Effector memory CD8-positive, alpha-beta T cell (primary cell): ENCODE data around the gene TNFRSF19.
"Not testable (repeated sequence)": the region's sequence is repeated elsewhere in the genome, so short reads cannot be mapped to it uniquely, and the experiment has no call there.

Source experiments
- ATAC-seq: fragments of 150-1000 bp; cut with Tn5 transposase; replicated peaks from 2 replicates; pipeline ENCODE4 v1.10.0; 2021; ENCODE audit warnings: mild to moderate bottlenecking, moderate library complexity
- DNase-seq, 3 experiments: peaks; one replicate each; pipeline ENCODE4 v3.0.0; 2021
- H3K27ac Mint-ChIP-seq, 2 donors: one replicate each; pipeline ENCODE4 v1.8.0; 2022; ENCODE audit warnings: mild to moderate bottlenecking in 2 of 2, mixed read lengths in 2 of 2, moderate library complexity in 2 of 2
- H3K27me3 Mint-ChIP-seq, 2 donors: one replicate each; pipeline ENCODE4 v1.8.0; 2022; ENCODE audit warnings: mixed read lengths in 2 of 2
- H3K36me3 Mint-ChIP-seq: one replicate; pipeline ENCODE4 v1.8.0; 2022; ENCODE audit warnings: mild to moderate bottlenecking, moderate library complexity, mixed read lengths; ENCODE audit not compliant: insufficient read depth
- H3K4me1 Mint-ChIP-seq, 2 donors: one replicate each; pipeline ENCODE4 v1.8.0; 2022; ENCODE audit warnings: low read depth in 2 of 2, mixed read lengths in 2 of 2
- H3K4me3 Mint-ChIP-seq, 2 donors: one replicate each; pipeline ENCODE4 v1.8.0; 2022; ENCODE audit warnings: mild to moderate bottlenecking in 2 of 2, mixed read lengths in 2 of 2, moderate library complexity in 2 of 2
- H3K9me3 Mint-ChIP-seq, 2 donors: one replicate each; pipeline ENCODE4 v1.8.0; 2022; ENCODE audit warnings: mixed read lengths in 2 of 2
- total RNA-seq, 9 experiments: gene quantifications; one replicate each; lab custom pipeline; 2026; lab: John Stamatoyannopoulos, UW

The TNFRSF19 gene, protein sequence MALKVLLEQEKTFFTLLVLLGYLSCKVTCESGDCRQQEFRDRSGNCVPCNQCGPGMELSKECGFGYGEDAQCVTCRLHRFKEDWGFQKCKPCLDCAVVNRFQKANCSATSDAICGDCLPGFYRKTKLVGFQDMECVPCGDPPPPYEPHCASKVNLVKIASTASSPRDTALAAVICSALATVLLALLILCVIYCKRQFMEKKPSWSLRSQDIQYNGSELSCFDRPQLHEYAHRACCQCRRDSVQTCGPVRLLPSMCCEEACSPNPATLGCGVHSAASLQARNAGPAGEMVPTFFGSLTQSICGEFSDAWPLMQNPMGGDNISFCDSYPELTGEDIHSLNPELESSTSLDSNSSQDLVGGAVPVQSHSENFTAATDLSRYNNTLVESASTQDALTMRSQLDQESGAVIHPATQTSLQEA
- 0 to 0.36 (median 0) reads per million in 9 experiments for total RNA-seq

DNA sequence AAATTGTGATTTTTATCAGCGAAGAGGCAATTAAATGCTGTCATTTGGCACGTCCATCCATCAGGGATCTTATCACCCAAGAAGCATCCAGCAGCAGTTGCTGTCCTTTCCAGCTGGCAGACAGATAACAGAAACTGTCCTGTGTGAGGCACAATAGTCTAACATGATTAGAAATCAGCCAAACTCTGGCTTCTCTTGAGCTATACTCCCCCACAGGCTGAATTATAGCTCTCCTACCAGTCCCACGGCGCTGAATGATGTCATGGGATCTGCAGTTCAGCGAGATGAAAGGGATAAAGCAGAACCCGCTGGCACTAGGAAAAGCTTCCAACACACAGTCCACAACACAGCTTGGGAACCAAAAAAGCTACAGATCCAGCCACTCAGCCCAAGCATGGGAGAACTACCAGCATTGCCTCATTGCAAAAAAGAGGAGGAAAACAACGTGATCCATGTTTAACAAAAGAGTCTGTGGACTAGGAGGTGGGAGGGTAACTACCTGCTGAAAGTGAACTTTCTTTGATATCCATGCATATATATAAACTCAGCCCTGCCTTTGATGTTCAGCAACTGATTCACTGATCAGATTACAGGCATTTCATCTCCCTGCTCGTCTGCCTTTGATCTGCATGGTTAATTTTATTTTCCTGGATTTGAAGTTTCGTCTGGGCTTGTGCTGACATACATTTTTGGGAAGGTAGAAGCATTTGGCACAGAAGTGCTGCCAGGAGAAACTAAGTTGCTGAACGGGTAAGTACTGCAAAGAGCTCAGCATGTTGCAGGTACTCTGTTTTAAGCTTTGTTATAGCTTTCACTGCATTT lies at the start of gene TNFRSF19:
Gene TNFRSF19, plus strand, starts transcription at position 314 of the 822 bp plus-strand sequence. CDS start 19,772 bp downstream, outside the sequence.
- H3K27me3 Mint-ChIP-seq = peaks cover 50 to 77% of the 10 kb centered on the region in 2 donors
- H3K9me3 Mint-ChIP-seq = no peaks in the 10 kb centered on the region
- no peaks in the 10 kb centered on the region for H3K4me1 Mint-ChIP-seq
- no peak within 1 kb of the TSS for H3K4me3 Mint-ChIP-seq
- ATAC-seq (no peak), DNase-seq (no peak)
- no peaks in the 10 kb centered on the region for H3K36me3 Mint-ChIP-seq
- H3K27ac Mint-ChIP-seq = no peak within 1 kb of the TSS

DNA sequence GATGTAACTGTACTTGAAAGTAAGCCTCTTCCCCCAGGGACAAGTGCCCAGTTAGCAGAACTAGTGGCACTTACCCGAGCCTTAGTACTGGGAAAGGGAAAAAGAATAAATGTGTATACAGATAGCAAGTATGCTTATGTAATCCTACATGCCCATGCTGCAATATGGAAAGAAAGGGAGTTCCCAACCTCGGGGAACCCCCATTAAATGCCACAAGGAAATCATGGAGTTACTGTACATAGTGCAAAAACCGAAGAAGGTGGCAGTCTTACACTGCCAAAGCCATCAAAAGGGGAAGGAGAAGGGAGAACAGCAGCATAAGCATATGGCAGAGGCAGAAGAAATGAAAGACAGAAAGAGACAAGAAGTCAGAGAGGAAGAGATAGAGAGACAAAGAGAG lies 40.3 kb upstream of the TNFRSF19 start:
- not testable (repeated sequence) for DNase-seq, H3K4me3 Mint-ChIP-seq, ATAC-seq, H3K4me1 Mint-ChIP-seq, H3K27ac Mint-ChIP-seq, H3K9me3 Mint-ChIP-seq, H3K36me3 Mint-ChIP-seq
- H3K27me3 Mint-ChIP-seq = peaks cover 0 to 18% of the 10 kb centered on the region in 2 donors

DNA sequence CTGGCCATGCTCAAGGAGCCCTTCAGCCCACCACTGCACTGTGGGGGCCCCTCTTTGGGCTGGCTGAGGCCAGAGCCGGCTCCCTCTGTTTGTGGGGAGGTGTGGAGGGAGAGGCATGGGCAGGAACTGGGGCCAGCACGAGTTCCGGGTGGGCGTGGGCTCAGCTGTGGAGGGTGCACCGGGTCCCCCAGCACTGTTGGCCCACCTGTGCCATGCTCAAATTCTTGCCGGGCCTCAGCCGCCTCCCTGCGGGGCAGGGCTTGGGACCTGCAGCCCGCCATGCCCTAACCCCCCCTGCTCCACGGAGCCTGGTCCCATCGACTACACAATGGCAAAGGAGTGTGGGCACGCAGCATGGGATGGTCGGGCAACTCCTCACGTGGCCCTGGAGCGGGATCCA lies 38.8 kb upstream of the TNFRSF19 start:
- Mint-ChIP-seq H3K4me3 (no peak overlapping the region), H3K27ac (no peak overlapping the region), H3K4me1 (no peaks in the 10 kb centered on the region), H3K36me3 (no peaks in the 10 kb centered on the region), H3K9me3 (no peaks in the 10 kb centered on the region), H3K27me3 (peaks cover 0 to 16% of the 10 kb centered on the region in 2 donors)
- no peak for ATAC-seq
- no peak for DNase-seq

DNA sequence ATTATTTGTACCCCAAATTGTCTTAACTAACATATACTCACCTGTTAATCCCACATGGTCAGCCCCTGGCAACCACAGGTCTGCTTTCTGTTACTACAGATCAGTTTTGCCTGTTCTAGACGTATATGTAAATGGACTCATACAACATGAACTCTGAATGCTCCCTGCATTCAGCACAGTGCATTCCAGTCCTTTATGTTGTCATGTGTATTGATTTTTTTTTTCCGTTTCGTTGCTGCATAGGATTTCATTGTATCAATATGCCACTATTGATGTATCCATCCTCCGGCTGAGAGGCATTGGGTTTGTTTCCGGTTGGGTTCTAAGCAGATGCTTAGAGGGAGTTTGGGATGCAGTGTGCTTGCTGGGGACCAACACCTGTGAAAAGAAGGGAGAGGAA lies 36.1 kb upstream of the TNFRSF19 start:
- H3K4me1 Mint-ChIP-seq = no peaks in the 10 kb centered on the region
- no peaks in the 10 kb centered on the region for H3K9me3 Mint-ChIP-seq
- no peak overlapping the region for H3K4me3 Mint-ChIP-seq
- peaks cover 0 to 8% of the 10 kb centered on the region in 2 donors for H3K27me3 Mint-ChIP-seq
- ATAC-seq (no peak), DNase-seq (no peak)
- H3K36me3 Mint-ChIP-seq = no peaks in the 10 kb centered on the region
- H3K27ac Mint-ChIP-seq = no peak overlapping the region

DNA sequence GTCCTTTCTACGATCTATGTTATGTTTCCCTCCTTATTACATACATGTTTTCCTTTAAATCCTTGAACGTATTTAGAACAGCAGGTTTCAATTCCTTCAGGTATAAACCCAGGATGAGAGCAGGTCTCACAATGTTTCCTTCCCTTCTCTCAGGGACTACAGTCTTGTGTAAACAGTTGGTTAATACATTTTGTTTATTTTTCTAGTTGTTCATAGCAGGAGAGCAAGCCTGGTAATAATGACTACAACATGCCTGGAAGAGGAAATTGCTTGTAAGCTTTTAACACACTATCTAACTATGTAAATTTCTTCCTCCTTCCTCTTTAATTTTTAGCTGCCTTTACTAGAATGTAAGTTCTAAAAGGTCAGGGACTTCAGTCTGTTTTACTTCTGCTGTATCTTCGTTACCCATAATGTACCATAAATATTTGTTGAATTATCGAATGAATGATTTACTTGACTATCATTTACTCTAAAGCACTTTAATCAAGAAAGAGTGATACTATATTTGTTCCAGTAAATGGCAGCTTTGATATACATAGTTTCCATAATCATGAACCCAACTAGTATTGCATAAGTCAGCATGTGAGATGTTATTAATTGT lies 28.9 kb upstream of the TNFRSF19 start:
- Mint-ChIP-seq H3K27ac (no peak overlapping the region), H3K4me1 (no peaks in the 10 kb centered on the region), H3K4me3 (no peak overlapping the region), H3K9me3 (no peaks in the 10 kb centered on the region), H3K36me3 (no peaks in the 10 kb centered on the region), H3K27me3 (peaks cover 26 to 33% of the 10 kb centered on the region in 2 donors)
- ATAC-seq (no peak), DNase-seq (no peak)

DNA sequence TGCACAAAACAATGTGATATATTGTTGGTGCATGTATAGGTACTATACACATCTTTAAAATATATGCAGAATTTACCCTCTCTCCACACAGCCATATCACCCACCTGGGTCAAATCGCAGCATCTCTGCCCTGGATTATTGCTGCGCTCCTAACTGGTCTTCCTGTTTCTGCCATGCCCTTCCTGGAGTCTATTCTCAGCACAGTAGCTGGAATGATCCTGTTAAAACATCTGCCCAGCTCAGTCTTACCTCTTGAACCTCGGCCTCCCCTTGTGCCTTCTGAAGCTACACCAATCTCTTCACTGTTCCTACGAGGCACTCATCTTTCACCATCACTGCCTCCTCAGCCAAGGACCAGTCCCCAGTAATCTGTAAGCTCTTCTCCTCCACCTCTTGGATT lies 25.5 kb upstream of the TNFRSF19 start:
- no peak overlapping the region for H3K27ac Mint-ChIP-seq
- peaks cover 2% of the 10 kb centered on the region for H3K36me3 Mint-ChIP-seq
- H3K27me3 Mint-ChIP-seq = peaks cover 36 to 53% of the 10 kb centered on the region in 2 donors
- no peaks in the 10 kb centered on the region for H3K4me1 Mint-ChIP-seq
- H3K4me3 Mint-ChIP-seq = no peak overlapping the region
- ATAC-seq (no peak), DNase-seq (no peak)
- no peaks in the 10 kb centered on the region for H3K9me3 Mint-ChIP-seq

DNA sequence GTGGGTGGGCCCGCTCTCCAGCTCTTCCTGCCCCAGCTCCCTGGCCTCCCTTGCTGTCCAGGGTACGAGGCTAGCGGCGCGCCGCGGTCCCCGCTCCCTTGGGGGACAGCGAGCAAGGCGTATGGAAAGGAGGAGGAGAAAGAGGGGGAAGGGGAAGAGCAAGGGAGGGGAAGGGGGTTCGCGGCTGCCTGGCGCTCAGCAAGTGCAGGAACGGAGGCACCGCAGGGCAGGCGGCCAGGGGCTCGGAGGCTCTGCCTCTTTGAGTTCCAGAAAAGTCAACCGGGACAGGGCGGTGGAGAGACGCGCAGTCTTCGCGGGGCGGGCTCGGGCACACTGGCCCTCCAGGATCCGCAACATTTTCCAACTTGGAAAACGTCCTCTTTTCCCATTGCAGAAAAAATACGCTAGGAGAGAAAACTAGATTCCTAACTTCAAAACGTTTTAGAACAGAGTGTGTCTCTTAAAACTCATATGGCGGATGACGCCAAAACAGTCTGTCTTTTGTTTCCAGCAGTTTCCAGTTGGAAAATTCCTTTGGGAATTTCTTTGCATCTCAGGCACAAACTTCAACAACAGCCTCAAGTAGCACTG lies 23.1 kb upstream of the TNFRSF19 start:
- Mint-ChIP-seq H3K9me3 (no peaks in the 10 kb centered on the region), H3K27me3 (peaks cover 45 to 55% of the 10 kb centered on the region in 2 donors), H3K4me3 (no peak overlapping the region), H3K36me3 (peaks cover 2% of the 10 kb centered on the region), H3K4me1 (no peaks in the 10 kb centered on the region), H3K27ac (no peak overlapping the region)
- DNase-seq (no peak), ATAC-seq (no peak)

DNA sequence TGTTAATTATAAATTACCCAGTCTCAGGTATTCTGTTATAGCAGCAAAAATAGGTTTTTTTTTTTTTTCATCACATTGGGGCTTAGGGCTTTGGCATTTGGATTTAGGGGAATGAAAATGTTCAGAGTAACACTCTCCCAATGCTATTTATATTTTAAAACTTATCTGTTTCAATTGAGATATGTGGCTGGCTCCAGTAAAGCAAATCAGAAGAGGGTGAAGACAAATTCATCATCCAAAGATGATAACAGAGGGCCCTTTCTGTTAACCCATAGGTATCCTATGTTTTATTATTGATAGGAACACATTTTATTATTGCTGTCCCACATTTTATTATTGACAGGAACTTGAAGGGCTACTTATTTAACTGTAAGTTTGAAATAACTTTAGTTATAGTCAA lies 20.5 kb upstream of the TNFRSF19 start:
- H3K27me3 Mint-ChIP-seq = peaks cover 31 to 42% of the 10 kb centered on the region in 2 donors
- H3K4me1 Mint-ChIP-seq = no peaks in the 10 kb centered on the region
- no peaks in the 10 kb centered on the region for H3K9me3 Mint-ChIP-seq
- peaks cover 2% of the 10 kb centered on the region for H3K36me3 Mint-ChIP-seq
- H3K27ac Mint-ChIP-seq = no peak overlapping the region
- H3K4me3 Mint-ChIP-seq = no peak overlapping the region
- no peak for DNase-seq
- no peak for ATAC-seq

DNA sequence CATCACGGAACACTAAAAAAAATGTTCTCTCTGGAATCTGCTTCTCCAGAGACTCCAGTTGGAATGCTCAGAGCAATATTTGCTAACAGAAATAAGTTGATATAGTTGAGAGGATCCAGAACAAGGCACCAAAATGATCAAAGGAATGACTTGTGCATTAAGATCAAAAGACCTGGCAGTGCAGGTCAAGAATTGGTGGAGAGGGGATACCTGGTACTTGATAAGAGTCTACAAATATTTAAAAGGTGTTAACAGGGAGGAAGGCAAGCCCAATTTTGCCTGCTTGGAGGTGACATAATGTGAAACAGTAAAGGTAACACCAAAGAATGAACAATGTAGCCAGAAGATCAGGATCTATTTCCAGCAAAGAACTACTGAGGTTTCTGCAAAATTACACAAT lies 20.0 kb upstream of the TNFRSF19 start:
- Mint-ChIP-seq H3K27me3 (peaks cover 31 to 38% of the 10 kb centered on the region in 2 donors), H3K9me3 (no peaks in the 10 kb centered on the region), H3K36me3 (peaks cover 2% of the 10 kb centered on the region), H3K4me1 (no peaks in the 10 kb centered on the region), H3K27ac (no peak overlapping the region), H3K4me3 (no peak overlapping the region)
- ATAC-seq = no peak
- no peak for DNase-seq

DNA sequence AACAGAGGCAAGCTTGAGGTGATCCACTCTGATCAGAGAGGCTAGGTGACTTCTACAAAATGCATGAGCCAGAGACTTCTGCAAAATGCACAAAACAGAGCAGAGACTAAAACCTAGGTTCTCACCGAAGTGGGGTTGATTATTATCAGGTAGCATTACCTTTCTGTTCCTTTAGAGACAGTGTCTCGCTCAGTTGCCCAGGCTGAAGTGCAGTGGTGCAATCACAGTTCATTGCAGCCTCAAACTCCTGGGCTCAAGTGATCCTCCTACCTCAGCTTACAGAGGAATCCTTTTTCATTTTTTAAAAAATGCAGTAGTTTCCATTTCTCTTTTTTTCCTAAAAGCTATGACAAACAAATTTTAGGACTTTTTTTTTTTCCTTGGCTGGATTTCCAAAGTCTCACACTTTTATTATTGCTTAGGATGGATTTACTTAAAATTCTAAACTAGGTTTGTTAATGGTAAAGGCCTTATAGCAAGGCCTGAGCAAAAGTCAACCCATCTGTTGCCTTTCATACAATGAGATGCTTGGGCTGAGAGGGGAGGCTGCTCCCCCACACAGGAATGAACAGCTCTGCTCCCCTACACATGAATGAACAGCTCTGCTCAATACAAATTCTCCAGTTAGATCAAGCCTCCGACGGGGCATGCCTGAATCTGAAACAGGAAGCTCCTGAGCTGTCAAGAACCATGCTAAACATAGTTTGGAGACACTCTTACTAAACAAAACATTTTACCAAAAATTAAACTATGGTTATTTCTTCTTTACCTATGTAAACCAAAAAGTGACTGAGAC lies 18.8 kb upstream of the TNFRSF19 start:
- Mint-ChIP-seq H3K27ac (no peak overlapping the region), H3K4me3 (no peak overlapping the region), H3K9me3 (no peaks in the 10 kb centered on the region), H3K4me1 (no peaks in the 10 kb centered on the region), H3K36me3 (peaks cover 2% of the 10 kb centered on the region), H3K27me3 (peaks cover 30 to 31% of the 10 kb centered on the region in 2 donors)
- no peak for DNase-seq
- no peak for ATAC-seq

DNA sequence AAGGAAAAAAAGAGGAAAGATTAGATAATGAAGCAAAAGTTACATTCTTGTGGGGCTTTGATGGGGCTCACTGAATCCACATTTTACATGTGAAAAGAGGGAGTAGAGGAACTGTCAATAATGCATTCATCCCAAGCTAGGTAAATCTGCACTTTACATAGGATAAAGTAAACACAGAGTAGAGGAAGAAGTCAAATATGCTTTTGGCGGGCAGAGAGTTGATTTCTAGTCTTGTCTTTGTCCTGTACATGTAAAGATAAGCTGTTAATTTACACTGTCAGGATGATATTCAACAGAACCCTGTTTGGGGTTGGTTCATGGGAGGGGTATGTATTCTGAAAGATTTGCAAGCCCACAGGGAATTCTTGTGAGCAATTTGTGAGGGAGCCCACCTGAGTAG lies 18.0 kb upstream of the TNFRSF19 start:
- DNase-seq (no peak), ATAC-seq (no peak)
- Mint-ChIP-seq H3K27ac (no peak overlapping the region), H3K27me3 (peaks cover 23 to 24% of the 10 kb centered on the region in 2 donors), H3K36me3 (peaks cover 2% of the 10 kb centered on the region), H3K9me3 (no peaks in the 10 kb centered on the region), H3K4me3 (no peak overlapping the region), H3K4me1 (no peaks in the 10 kb centered on the region)

DNA sequence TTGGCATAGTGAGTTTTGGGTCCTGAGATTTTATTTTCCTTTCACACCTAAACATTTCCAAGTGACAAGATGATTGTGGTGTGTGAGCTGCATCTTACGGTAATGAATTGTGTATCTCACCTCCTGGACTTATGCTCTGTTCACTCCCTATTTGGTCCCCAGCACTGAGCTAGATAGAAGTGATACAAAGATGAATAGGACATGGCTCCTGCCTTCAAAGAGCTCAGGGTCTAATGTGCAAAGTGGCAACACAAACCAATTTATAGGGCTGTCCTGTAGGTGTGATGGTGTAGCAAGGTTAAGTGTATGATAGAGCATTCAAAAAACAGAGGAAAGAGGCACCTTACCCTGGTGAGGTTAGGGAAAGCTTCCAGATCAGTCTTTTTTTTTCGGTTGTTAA lies 17.6 kb upstream of the TNFRSF19 start:
- Mint-ChIP-seq H3K27me3 (peaks cover 18 to 22% of the 10 kb centered on the region in 2 donors), H3K4me3 (no peak overlapping the region), H3K9me3 (no peaks in the 10 kb centered on the region)

More for the DNA sequence above, 17.6 kb upstream of the TNFRSF19 start:
- H3K4me1 Mint-ChIP-seq = no peaks in the 10 kb centered on the region
- peaks cover under 1% of the 10 kb centered on the region for H3K36me3 Mint-ChIP-seq
- no peak for ATAC-seq
- H3K27ac Mint-ChIP-seq = no peak overlapping the region
- DNase-seq = no peak
